Gastroesophageal sphincter (tissue), 3 donors: ENCODE data around the gene CALU.

Source experiments
- CTCF ChIP-seq, 4 experiments: fragments of 200-600 bp in 2 of 4; fragments of 450-650 bp in 2 of 4; sonication (generic) in 1 of 4; IDR thresholded peaks; one replicate each; pipeline ENCODE4 v1.5.1; 2017 to 2019; ENCODE audit warnings: antibody characterized with exemption in 4 of 4, mild to moderate bottlenecking in 2 of 4, moderate library complexity in 2 of 4
- POLR2AphosphoS5 ChIP-seq: sonication (generic); formaldehyde crosslinking; IDR thresholded peaks from one replicate; pipeline ENCODE4 v1.6.1; 2017; ENCODE audit warnings: antibody characterized with exemption

GRCh38 chr7:128800567-128800966, 61.4 kb downstream of the CALU start:
- TF ChIP-seq POLR2AphosphoS5 (no peak), CTCF (IDR thresholded peaks at IDR 0.05) (no peak)
